ENCODE results near the gene HECTD4.

HECTD4 gene

DNA sequence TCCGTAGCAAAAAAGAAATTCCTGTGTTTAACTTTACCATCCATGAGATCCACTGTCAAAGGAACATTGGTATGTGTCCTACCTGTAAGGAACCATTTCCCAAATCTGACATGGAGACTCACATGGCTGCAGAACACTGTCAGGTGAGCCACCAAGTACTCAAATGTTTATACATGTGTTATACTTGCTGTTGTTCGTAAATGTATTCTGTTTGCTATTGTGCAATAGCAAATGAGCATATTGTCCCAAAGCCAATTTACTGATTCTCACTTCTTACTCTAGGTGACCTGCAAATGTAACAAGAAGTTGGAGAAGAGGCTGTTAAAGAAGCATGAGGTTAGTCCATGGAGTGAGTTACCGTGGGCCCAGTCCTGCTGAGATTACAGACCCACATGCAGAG, 247.5 kb downstream of the HECTD4 start:
- Histone ChIP-seq H3K9ac (no peak overlapping the region), H3K4me1 (no peaks in the 10 kb centered on the region), H2AFZ (no peak overlapping the region), H3K79me2 (no peaks in the 10 kb centered on the region), H3K4me2 (ENCODE audit: low read length) (no peak overlapping the region), H3K27ac (no peak overlapping the region), H3K4me3 (ENCODE audit: low read depth, low read length) (no peak overlapping the region), H3K9me3 (ENCODE audit: control insufficient read depth, low read length) (no peaks in the 10 kb centered on the region), H3K27me3 (ENCODE audit: control insufficient read depth, insufficient read depth, low read length) (no peaks in the 10 kb centered on the region), H3K36me3 (ENCODE audit: control insufficient read depth, insufficient read depth, low read length) (no peaks in the 10 kb centered on the region)
- TF ChIP-seq, protein P1, sequence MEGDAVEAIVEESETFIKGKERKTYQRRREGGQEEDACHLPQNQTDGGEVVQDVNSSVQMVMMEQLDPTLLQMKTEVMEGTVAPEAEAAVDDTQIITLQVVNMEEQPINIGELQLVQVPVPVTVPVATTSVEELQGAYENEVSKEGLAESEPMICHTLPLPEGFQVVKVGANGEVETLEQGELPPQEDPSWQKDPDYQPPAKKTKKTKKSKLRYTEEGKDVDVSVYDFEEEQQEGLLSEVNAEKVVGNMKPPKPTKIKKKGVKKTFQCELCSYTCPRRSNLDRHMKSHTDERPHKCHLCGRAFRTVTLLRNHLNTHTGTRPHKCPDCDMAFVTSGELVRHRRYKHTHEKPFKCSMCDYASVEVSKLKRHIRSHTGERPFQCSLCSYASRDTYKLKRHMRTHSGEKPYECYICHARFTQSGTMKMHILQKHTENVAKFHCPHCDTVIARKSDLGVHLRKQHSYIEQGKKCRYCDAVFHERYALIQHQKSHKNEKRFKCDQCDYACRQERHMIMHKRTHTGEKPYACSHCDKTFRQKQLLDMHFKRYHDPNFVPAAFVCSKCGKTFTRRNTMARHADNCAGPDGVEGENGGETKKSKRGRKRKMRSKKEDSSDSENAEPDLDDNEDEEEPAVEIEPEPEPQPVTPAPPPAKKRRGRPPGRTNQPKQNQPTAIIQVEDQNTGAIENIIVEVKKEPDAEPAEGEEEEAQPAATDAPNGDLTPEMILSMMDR (IDR thresholded peaks at IDR 0.05) = no peak

DNA sequence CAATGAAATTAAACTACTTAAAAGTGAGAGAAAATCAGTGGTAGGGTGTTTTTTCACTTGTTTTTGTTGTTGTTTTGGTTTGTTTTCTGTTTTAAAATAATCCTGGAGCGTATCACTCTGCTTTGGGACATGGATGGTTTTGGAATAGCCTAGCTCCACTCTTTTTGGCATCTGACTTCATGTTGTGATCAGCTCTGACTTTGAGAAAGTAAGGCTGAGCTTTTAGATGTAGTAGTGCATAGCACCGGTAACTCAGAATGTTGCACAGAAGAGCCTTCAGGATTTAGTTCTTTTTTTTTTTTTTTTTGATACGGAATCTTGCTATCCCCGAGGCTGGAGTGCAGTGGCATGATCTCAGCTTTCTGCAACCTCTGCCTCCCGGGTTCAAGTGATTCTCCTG, 248.8 kb downstream of the HECTD4 start:
- Histone ChIP-seq H3K9me3 (ENCODE audit: control insufficient read depth, low read length) (no peaks in the 10 kb centered on the region), H3K4me2 (ENCODE audit: low read length) (no peak overlapping the region), H3K9ac (no peak overlapping the region), H2AFZ (no peak overlapping the region), H3K27ac (no peak overlapping the region), H3K27me3 (ENCODE audit: control insufficient read depth, insufficient read depth, low read length) (no peaks in the 10 kb centered on the region), H3K4me1 (no peaks in the 10 kb centered on the region), H3K79me2 (no peaks in the 10 kb centered on the region), H3K36me3 (ENCODE audit: control insufficient read depth, insufficient read depth, low read length) (no peaks in the 10 kb centered on the region), H3K4me3 (ENCODE audit: low read depth, low read length) (no peak overlapping the region)
- TF ChIP-seq, protein P1 (IDR thresholded peaks at IDR 0.05) = no peak

DNA sequence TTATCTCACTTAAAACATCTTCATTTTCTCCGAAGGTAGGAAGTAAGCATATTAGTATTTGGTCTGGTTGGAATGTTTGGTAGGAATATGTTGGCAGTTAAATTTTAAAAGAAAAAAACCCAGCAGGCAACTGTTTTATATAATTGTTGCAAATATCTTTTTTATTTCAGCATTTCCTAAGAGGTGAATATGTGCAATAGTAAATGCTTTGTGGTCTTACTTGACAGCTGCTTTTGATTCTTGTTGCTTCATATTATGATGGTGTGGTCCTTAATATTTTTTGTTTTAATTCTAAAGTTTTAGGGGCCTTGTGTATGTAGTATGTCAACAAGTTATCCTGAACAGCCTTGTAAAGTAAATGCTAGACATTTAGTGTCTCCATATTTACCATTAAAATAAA, 250.5 kb downstream of the HECTD4 start:
- Histone ChIP-seq H3K4me1 (peaks cover 2% of the 10 kb centered on the region), H3K9ac (no peak overlapping the region), H3K4me2 (ENCODE audit: low read length) (no peak overlapping the region), H3K36me3 (ENCODE audit: control insufficient read depth, insufficient read depth, low read length) (no peaks in the 10 kb centered on the region), H3K79me2 (peaks cover 16% of the 10 kb centered on the region), H3K27me3 (ENCODE audit: control insufficient read depth, insufficient read depth, low read length) (no peaks in the 10 kb centered on the region), H3K27ac (no peak overlapping the region), H3K9me3 (ENCODE audit: control insufficient read depth, low read length) (no peaks in the 10 kb centered on the region), H2AFZ (no peak overlapping the region), H3K4me3 (ENCODE audit: low read depth, low read length) (no peak overlapping the region)
- TF ChIP-seq, protein P1 (IDR thresholded peaks at IDR 0.05) = no peak

DNA sequence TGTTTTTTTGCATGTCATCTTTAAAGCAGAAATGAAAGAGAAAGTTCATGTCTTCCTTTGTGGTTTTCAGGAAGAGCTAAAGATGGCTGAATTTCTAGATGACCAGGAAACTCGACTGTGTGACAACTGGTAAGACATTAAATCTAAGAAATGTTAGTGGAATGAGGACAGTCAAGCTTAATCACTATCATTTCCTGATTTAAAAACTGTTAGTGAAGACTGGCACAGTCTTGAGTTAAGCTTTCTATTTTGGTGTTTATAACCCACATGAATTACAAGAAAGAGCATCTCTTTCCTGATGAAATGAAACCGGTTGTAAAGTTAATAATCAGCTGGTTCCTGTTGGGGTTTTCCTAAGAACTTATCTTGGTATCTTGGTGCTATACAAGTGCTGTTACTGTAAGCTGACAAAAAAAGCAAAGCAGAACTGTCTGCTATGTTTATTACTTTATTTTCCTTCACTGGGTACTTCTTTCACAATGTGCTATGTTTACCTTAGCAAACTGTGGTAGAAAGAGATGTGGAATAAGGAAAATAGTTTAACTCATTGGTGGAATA, 251.7 kb downstream of the HECTD4 start:
- no peak overlapping the region for H3K9ac ChIP-seq
- peak overlapping the region; percentile 51 for H3K4me2 ChIP-seq (ENCODE audit: low read length)
- H2AFZ ChIP-seq = no peak overlapping the region
- no peaks in the 10 kb centered on the region for H3K9me3 ChIP-seq (ENCODE audit: control insufficient read depth, low read length)
- no peaks in the 10 kb centered on the region for H3K27me3 ChIP-seq (ENCODE audit: control insufficient read depth, insufficient read depth, low read length)
- no peak overlapping the region for H3K4me3 ChIP-seq (ENCODE audit: low read depth, low read length)
- TF ChIP-seq, protein P1 (IDR thresholded peaks at IDR 0.05) = no peak
- H3K4me1 ChIP-seq = peaks cover 7% of the 10 kb centered on the region
- H3K27ac ChIP-seq = peak overlapping the region; percentile 43
- peaks cover 27% of the 10 kb centered on the region for H3K79me2 ChIP-seq
- no peaks in the 10 kb centered on the region for H3K36me3 ChIP-seq (ENCODE audit: control insufficient read depth, insufficient read depth, low read length)

DNA sequence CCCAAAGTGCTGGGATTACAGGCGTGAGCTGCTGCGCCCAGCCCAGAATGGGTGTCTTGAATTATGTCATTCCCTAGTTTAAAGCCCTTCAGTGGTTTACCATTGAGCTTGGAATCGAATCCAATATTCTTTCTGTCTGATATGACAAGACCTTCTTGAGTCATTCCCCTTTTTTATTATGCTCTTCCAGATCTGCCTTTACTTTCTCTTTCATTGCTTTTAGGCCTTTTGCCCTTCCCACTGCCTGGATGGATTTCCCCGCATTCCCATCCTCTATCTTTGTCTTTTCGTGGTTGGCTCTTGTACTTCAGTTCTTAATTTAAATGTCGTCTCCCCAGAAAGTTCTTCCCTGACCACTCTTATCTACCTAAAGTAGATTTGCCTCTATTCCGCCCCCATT, 255.3 kb downstream of the HECTD4 start:
- peaks cover 29% of the 10 kb centered on the region for H3K79me2 ChIP-seq
- peaks cover 7% of the 10 kb centered on the region for H3K4me1 ChIP-seq
- no peaks in the 10 kb centered on the region for H3K27me3 ChIP-seq (ENCODE audit: control insufficient read depth, insufficient read depth, low read length)
- TF ChIP-seq, protein P1 (IDR thresholded peaks at IDR 0.05) = no peak
- no peak overlapping the region for H3K4me2 ChIP-seq (ENCODE audit: low read length)
- H2AFZ ChIP-seq = no peak overlapping the region
- no peak overlapping the region for H3K27ac ChIP-seq
- no peaks in the 10 kb centered on the region for H3K9me3 ChIP-seq (ENCODE audit: control insufficient read depth, low read length)
- H3K4me3 ChIP-seq (ENCODE audit: low read depth, low read length) = no peak overlapping the region
- no peaks in the 10 kb centered on the region for H3K36me3 ChIP-seq (ENCODE audit: control insufficient read depth, insufficient read depth, low read length)
- no peak overlapping the region for H3K9ac ChIP-seq

Measured in parathyroid adenoma (tissue), 2 donors.